Superior temporal gyrus (tissue), 1 donor: Measurements from ENCODE around the gene RPF1.
"Not testable (repeated sequence)": the region's sequence is repeated elsewhere in the genome, so short reads cannot be mapped to it uniquely, and the experiment has no call there.

Experiments
- DNase-seq: peaks from one replicate; pipeline ENCODE4 v3.0.0-alpha.2; 2016; ENCODE audit errors: extremely low spot score

The RPF1 gene

GRCh38 chr1:84478876-84479868, at the start of gene RPF1:
RPF1 (plus strand) TSS chr1:84479266; CDS start chr1:84479282, 16 bp downstream.
- DNase-seq, result peak; percentile 88

GRCh38 chr1:84430546-84430945, 48.5 kb upstream of the RPF1 start:
- DNase-seq, result peak; percentile 14

GRCh38 chr1:84433258-84434080, 45.6 kb upstream of the RPF1 start:
- DNase-seq, result peak; percentile 95

GRCh38 chr1:84434081-84434769, 44.8 kb upstream of the RPF1 start:
- no peak for DNase-seq

- DNase-seq, result no peak
Measured at GRCh38 chr1:84434801-84435549, 44.1 kb upstream of the RPF1 start.

- DNase-seq, result peak; percentile 75
Measured at GRCh38 chr1:84436876-84437655, 42.0 kb upstream of the RPF1 start.

GRCh38 chr1:84442256-84442655, 36.8 kb upstream of the RPF1 start:
- peak; percentile 82 for DNase-seq

- DNase-seq, result not testable (repeated sequence)
Measured at GRCh38 chr1:84442747-84443646, 36.1 kb upstream of the RPF1 start.

GRCh38 chr1:84448704-84449103, 30.4 kb upstream of the RPF1 start:
- not testable (repeated sequence) for DNase-seq

- no peak for DNase-seq
Measured at GRCh38 chr1:84450910-84451309, 28.2 kb upstream of the RPF1 start.

- no peak for DNase-seq
Measured at GRCh38 chr1:84452436-84452835, 26.6 kb upstream of the RPF1 start.

GRCh38 chr1:84462118-84462517, 16.9 kb upstream of the RPF1 start:
- no peak for DNase-seq

GRCh38 chr1:84467298-84467697, 11.8 kb upstream of the RPF1 start:
- no peak for DNase-seq

- DNase-seq, result no peak
Measured at GRCh38 chr1:84476225-84476624, 2.8 kb upstream of the RPF1 start.

- no peak for DNase-seq
Measured at GRCh38 chr1:84479998-84480397, 932 bp downstream of the RPF1 start.

- DNase-seq, result no peak
Measured at GRCh38 chr1:84480650-84481049, 1.6 kb downstream of the RPF1 start.

- DNase-seq, result no peak
Measured at GRCh38 chr1:84481317-84481716, 2.3 kb downstream of the RPF1 start.

GRCh38 chr1:84488107-84488506, 9.0 kb downstream of the RPF1 start:
- no peak for DNase-seq

- DNase-seq, result no peak
Measured at GRCh38 chr1:84489766-84490165, 10.7 kb downstream of the RPF1 start.
